Activated CD4-positive, alpha-beta T cell treated with anti-CD3 and anti-CD28 coated beads, Interleukin-2, amount 50 U/mL, for 16 hours (primary cell): ENCODE data around the gene B3GNT7.
"Not testable (repeated sequence)": the region's sequence is repeated elsewhere in the genome, so short reads cannot be mapped to it uniquely, and the experiment has no call there.

Experiments
- DNase-seq: peaks from one replicate; pipeline ENCODE4 v3.0.0-alpha.2; 2020

B3GNT7 gene

DNA sequence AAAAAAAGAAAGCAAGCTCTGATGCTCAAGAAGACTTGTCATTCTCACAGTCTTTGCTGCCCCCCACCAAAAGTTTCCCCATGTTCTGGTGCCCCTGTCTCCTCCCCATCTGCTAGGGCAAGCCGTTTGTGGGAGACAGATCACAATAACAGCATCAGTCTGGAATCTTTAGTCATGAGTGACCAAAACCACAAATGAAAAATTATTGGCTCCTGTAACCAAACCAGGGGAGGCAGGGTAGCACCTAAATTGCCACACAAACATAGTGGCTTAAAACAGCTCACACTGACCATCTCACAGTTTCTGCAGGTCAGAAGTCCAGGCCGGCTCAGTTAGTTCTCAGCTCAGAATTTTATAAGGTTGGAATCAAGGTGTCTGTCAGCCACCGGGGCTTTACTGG lies 9.1 kb upstream of the B3GNT7 start:
- no peak for DNase-seq

DNA sequence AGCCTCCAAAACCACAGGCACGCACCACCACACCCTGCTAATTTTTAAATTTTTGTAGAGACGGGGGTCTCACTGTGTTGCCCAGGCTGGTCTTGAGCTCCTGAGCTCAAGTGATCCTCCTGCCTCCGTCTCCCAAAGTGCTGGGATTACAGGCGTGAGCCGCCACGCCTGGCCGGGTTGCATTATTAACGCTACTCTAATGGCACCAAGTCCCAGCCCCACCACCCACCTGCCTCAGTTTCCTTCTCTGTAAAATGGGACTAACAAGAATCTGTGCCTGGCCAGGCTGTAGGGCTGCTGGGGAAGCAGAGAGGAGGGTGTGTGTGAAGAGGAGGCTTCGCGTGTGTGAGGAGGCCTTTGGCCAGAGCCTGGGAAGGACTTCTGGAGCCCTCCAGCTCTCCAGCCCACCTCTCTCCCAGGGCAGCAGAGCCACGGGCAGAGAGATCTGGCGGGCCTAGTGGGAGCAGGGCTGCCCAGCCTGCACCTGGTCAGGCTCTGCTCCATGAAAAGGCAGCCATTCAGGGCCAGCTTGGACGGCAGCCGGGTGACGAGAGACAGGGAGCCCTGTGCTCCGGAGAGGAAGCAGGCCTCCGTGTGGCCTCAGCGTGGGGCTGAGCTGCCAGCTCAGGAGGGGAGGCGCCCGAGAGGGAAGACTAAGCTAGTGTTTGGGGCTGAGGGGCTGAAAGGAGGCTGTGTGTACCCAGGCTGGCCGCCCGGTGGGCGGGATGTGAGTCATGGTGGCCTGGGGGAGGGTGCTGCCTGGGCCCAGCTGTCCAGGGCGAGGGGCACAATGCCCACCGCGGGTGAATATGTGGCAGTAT lies 7.4 kb upstream of the B3GNT7 start:
- no peak for DNase-seq

GRCh38 chr2:231388725-231389346 lies 6.7 kb upstream of the B3GNT7 start:
- no peak for DNase-seq

DNA sequence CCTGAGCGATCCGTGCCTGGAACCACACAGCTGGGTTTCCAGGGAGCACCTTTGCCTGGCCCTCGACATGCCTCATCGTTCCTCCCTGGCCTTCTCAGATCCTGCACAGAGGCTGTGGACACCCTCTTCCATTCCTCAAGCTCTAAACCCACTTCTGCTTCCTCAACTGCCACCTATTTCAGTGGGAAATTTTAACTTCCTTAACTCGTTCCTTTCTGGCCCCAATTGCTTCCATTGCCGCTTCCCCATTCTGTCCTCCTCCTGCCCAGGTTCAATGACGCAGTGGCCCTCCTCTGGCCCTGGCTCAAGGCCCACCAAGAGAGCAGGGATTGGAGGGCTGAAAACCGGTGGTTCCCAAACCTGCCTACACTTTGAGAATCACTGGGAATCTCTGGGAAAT lies 4.8 kb upstream of the B3GNT7 start:
- DNase-seq = no peak

GRCh38 chr2:231391981-231392380 lies 3.5 kb upstream of the B3GNT7 start:
- DNase-seq = no peak

DNA sequence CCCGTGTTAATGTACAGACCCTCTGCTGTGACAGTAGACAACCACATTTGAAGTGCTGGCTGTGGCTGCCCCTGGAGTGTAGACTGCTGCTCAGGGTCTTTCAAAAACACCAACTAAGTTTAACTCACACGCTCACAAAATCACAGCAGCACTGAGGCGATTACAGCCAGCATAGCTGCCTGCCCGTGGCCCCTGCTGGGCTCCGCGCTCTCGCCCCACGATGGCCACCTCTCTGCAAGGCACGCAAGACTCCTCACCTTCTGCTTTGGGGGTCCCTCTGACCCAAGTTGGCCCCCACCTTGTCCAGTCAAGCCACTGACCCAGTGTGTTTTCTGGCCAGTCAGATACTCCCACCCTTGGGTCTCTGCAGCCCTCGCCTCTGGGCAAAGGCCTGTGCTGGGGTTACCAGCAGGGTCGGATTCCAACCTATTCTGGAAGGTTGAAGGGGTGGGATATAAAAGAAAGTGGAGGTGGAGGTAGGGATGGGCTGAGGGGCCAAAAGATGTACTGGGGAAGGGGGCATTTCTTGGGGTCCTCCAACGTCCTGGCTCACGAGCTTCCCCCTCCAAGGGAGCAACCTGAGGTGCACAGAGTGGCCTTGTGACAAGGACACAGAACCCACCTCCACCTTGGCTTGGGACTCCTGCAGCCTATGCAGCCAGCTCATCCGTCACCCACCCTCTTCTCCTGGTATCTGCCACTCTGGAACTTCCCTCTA lies 2.9 kb upstream of the B3GNT7 start:
- DNase-seq = no peak

GRCh38 chr2:231393149-231394131 lies 2.1 kb upstream of the B3GNT7 start:
- peak; percentile 40 for DNase-seq

- no peak for DNase-seq
These were observed 1.0 kb upstream of the B3GNT7 start for GRCh38 chr2:231394211-231395141.

GRCh38 chr2:231396058-231396821 lies 730 bp downstream of the B3GNT7 start:
- no peak for DNase-seq

DNA sequence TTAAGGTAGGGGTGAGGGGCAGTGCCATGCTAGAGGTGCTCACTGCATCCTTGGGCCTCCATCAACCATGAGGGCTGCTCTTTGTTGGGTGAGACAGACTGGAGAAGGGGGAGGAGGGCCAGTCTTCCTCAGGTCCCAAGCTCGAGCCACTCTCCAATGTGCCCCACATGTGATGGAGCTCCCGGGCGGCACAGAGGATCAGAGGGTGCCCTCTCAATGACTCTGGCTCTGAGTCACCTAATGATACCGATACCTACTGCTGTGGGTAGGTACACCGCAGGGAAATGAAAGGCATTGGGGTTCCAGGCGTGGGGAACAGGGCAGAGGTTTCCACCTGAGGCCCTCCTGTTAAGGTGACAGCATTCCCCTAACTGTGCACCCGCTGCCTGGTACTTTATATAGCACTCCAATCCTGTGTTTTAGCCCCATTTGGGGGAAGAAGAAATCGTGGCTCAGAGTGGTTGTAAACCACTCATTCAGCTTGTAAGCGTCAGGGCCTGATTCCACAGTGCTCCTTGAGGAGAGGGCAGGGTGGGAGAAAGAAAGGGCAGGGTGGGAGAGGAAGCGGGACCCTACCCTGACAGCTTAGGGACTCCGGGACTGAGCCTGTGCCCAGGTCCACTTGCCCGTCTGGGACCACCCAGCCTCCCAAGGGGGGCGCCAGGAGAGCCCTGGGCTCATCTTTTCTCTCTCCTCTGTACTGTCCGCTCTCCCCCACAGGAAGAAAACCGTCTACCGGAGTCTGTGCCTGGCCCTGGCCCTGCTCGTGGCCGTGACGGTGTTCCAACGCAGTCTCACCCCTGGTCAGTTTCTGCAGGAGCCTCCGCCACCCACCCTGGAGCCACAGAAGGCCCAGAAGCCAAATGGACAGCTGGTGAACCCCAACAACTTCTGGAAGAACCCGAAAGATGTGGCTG lies 1.8 kb downstream of the B3GNT7 start:
- DNase-seq = peak; percentile 38

GRCh38 chr2:231397928-231398294 lies 2.4 kb downstream of the B3GNT7 start:
- no peak for DNase-seq

- DNase-seq = no peak
These were observed 3.1 kb downstream of the B3GNT7 start for GRCh38 chr2:231398585-231398984.

- no peak for DNase-seq
These were observed 3.7 kb downstream of the B3GNT7 start for GRCh38 chr2:231399046-231399852.

DNA sequence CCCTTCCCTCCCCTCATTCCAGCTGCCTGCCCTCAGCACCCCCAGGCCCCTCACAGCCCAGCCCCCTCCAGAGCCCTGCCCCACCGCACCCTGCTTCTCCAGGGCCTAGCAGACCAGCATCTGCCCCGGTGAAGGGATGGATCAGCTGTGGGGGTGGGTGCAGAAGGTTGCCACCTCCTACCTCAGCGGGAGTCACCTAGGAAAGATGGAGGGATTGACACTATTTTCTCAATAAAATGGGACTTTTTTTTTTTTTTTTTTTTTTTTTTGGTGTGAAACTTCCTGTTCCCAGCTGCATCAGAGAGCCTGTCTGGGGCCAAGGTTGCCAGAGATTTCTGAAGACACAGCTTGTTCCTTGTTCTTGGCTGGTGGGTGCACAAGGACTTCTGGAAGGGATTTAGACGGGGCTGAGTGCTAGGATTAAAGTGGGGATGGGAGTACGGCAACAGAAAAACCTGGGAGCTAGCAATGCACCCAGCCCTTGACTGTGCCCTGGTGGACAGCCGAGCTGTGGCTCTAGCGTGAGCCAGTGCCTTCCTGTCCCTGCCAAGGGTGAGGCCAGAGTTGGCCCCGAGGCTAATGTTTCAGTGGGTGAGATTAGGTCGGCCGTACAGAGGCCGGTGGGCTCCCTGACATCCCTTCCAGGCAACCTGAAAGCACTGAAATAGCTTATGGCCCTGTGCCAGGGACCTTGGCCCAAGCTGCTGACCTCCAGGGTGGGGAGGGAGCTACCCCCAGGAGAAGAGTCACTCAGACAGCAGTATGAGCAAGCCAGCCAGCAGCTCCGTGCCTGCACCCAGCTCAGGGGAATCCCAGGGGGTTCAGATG lies 4.6 kb downstream of the B3GNT7 start:
- no peak for DNase-seq

DNA sequence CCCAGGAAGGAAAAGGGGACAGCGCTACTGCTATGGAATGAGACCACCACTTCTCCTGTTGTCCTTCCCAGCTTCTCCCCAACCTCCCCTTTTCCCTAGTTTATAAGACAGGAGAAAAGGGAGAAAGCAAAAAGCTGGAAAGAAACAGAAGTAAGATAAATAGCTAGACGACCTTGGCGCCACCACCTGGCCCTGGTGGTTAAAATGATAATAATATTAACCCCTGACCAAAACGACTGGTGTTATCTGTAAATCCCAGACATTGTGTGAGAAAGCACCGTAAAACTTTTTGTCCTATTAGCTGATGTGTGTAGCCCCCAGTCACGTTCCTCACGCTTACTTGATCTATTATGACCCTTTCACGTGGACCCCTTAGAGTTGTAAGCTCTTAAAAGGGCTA lies 5.2 kb downstream of the B3GNT7 start:
- DNase-seq = not testable (repeated sequence)

DNA sequence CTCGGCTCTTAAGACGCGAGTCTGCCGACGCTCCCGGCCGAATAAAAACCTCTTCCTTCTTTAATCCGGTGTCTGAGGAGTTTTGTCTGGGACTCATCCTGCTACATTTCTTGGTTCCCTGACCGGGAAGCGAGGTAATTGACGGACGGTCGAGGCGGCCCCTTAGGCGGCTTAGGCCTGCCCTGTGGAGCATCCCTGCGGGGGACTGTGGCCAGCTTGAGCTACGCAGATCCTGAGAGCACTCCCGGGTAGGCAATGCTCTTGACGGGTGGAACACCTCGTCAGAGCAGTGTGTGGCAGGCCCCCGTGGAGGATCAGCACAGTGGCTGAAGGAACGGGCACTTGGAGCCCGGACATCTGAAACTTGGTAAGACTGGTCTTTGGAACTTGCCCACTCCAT lies 5.6 kb downstream of the B3GNT7 start:
- not testable (repeated sequence) for DNase-seq

GRCh38 chr2:231403421-231404182 lies 8.1 kb downstream of the B3GNT7 start:
- not testable (repeated sequence) for DNase-seq
